DMS 273 (cell line): ENCODE measurements around the gene PEPD.
A peak's percentile ranks its signal among the peaks of the same experiment; 100 is the strongest.

Experiments
- DNase-seq: peaks from one replicate; lab custom pipeline; 2025; ENCODE audit not compliant: unreplicated experiment; lab: John Stamatoyannopoulos, UW

Gene PEPD

GRCh38 chr19:33399081-33399744 lies 122.4 kb downstream of the PEPD start:
- DNase-seq, result no peak

GRCh38 chr19:33398361-33399060 lies 123.1 kb downstream of the PEPD start:
- no peak for DNase-seq

GRCh38 chr19:33397536-33398360 lies 123.8 kb downstream of the PEPD start:
- no peak for DNase-seq

- no peak for DNase-seq
Measured at GRCh38 chr19:33396701-33397535, 124.7 kb downstream of the PEPD start.

- no peak for DNase-seq
Measured at GRCh38 chr19:33395561-33396550, 125.7 kb downstream of the PEPD start.

- DNase-seq, result peak; percentile 48
Measured at GRCh38 chr19:33394723-33395560, 126.6 kb downstream of the PEPD start.

GRCh38 chr19:33394006-33394722 lies 127.4 kb downstream of the PEPD start:
- no peak for DNase-seq

- no peak for DNase-seq
Measured at GRCh38 chr19:33393286-33394005, 128.1 kb downstream of the PEPD start.

- peak; percentile 39 for DNase-seq
Measured at GRCh38 chr19:33392341-33393285, 129.0 kb downstream of the PEPD start.

- DNase-seq, result peak; percentile 40
Measured at GRCh38 chr19:33391631-33392249, 129.9 kb downstream of the PEPD start.

GRCh38 chr19:33390908-33391630 lies 130.5 kb downstream of the PEPD start:
- DNase-seq, result no peak

- no peak for DNase-seq
Measured at GRCh38 chr19:33390101-33390907, 131.3 kb downstream of the PEPD start.

- no peak for DNase-seq
Measured at GRCh38 chr19:33389421-33390100, 132.0 kb downstream of the PEPD start.
